ACHN (cell line): ENCODE data around the gene CHEK2.
"Not testable (repeated sequence)": the region's sequence is repeated elsewhere in the genome, so short reads cannot be mapped to it uniquely, and the experiment has no call there.

Source experiments
- DNase-seq: peaks from one replicate; pipeline ENCODE4 v3.0.0-alpha.2; 2015
- in situ Hi-C: cut with HindIII; loops from 2 replicates; pipeline ENCODE4 v1.10.0; 2017; ENCODE audit warnings: low sequenced_read_pairs, low pct_ligation_motif_present, low pct_unique_long_range_greater_than_20kb

CHEK2 gene

DNA sequence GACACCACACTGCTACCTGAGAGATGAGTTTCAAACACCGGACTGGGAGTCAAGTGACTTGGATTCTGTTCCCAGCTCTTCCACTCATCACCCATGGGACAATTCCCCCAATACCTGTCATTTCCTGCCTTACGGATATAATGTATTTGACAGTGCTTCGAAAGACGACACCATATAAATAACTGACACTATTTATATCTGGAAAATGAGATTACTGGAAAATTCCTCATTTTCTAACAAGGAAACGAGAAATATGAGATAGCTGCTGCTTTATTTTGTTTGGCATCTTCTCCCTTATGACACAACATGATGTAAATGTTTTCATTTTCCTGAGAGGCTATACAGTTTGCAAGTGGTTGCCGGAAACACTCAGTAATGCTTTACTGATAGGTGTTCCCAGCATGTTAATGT, 8.9 kb upstream of the CHEK2 start:
- no peak for DNase-seq
- in situ Hi-C loops, result no loop called here

DNA sequence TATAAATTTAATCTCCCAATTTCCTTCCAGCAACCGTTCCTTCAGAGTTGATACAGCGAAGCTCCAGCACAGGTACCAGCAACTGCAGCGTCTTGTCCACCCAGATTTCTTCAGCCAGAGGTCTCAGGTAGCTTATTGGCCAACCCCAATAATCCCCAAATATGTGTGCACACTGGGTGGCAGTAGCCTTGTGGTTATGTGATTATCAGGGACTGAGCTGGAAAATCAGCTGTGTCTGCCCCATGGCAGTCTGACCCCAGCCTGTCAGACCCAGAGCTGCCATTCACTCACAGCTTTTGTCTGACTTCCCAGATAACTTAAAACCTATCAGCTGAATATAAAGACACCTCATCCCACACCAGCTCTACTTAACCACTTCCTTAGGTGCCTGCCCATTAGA, 2.2 kb upstream of the CHEK2 start:
- DNase-seq, result no peak
- in situ Hi-C loops, result no loop called here

GRCh38 chr22:28742562-28742962, 942 bp upstream of the CHEK2 start:
- in situ Hi-C loops, result no loop called here
- no peak for DNase-seq

- no peak for DNase-seq
- in situ Hi-C loops, result no loop called here
These were observed 328 bp downstream of the CHEK2 start for GRCh38 chr22:28741200-28741784.

DNA sequence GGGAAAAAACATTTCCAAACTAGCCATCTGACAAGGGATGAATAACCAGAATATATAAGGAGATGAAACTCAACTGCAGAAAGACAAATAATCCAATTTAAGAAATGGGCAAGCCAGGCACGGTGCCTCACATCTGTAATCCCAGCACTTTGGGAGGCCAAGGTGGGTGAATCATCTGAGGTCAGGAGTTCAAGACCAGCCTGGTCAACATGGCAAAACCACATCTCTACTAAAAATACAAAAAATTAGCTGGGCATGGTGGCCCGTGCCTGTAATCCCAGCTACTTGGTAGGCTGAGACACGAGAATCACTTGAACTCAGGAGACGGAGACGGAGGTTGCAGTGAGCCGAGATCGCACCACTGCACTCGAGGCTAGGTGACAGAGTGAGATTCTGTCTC, 2.7 kb downstream of the CHEK2 start:
- in situ Hi-C loops, DNase-seq: not testable (repeated sequence)

DNA sequence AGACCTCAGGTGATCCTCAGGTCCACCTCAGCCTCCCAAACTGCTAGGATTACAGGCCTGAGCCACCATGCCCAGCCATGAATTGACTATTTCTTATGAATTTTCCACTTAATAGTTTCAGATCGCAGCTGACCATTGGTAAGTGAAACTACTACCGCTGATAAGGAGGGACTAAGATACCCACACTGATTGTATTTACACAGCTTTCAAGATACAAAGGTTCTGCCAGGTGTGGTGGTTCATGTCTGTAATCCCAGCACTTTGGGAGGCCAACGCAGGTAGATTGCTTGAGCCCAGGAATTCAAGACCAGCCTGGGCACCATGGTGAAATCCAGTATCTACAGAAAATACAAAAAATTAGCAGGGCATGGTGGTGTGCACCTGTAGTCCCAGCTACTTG, 3.9 kb downstream of the CHEK2 start:
- in situ Hi-C loops, result no loop called here
- no peak for DNase-seq

- in situ Hi-C loops, result no loop called here
- DNase-seq, result no peak
These were observed 5.1 kb downstream of the CHEK2 start for GRCh38 chr22:28736301-28737155.

DNA sequence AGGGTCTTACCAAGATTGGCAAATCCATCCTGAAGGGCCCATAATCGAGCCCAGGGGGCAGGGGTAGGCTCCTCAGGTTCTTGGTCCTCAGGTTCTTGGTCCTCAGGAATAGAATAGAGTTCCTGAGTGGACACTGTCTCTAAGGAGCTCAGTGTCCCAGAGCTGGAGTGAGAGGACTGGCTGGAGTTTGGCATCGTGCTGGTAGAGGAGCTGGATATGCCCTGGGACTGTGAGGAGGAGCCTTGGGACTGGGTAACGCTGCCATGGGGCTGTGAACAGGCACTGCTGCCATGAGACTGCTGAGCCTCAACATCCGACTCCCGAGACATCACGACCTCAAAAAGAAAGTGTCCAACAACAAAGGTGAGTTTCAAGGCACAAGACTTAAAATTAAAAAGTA, 7.2 kb downstream of the CHEK2 start:
- in situ Hi-C loops, result no loop called here
- no peak for DNase-seq

DNA sequence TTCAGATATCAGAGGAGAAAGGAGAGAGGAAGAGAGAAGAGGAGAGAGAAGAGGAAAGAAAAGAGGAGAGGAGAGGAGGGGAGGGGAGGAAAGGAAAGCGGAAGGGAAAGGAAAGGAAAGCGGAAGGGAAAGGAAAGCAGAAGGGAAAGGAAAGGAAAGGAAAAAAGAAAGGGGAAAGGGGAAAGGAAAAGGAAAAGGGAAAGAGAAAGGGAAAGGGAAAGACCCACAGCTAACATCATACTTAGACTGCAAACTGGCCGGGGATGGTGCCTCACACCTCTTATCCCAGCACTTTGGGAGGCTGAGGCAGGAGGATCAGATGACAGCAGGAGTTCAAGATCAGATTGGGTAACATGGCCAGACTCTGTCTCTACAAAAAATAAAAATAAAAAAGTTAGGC, 11.4 kb downstream of the CHEK2 start:
- no peak for DNase-seq
- in situ Hi-C loops, result no loop called here

GRCh38 chr22:28728621-28729313, 12.9 kb downstream of the CHEK2 start:
- in situ Hi-C loops, result no loop called here
- no peak for DNase-seq

- no peak for DNase-seq
These were observed 13.6 kb downstream of the CHEK2 start for GRCh38 chr22:28728002-28728401.

GRCh38 chr22:28718044-28718443, 23.6 kb downstream of the CHEK2 start:
- in situ Hi-C loops, result no loop called here
- no peak for DNase-seq

More at GRCh38 chr22:28728002-28728401, 13.6 kb downstream of the CHEK2 start:
- in situ Hi-C loops, result no loop called here

DNA sequence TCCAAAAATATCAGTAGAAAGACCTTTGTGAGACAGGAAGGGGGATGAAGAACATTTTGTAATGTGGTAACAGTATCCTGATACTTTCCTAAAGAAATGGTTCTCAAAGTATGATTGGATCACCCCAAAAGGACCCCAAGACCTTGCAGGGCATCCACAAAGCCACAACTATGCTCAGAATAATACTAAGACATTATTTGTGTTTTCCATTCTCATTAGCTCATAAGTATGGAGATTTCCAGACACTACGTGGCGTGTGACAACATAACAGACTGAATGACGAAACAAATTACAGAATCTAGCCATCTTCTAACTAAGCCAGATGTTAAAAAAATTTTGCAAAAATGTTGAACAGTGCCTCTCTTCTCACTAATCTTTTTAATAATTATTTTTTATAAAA, 24.9 kb downstream of the CHEK2 start:
- DNase-seq, result no peak
- in situ Hi-C loops, result no loop called here

- in situ Hi-C loops, result no loop called here
- no peak for DNase-seq
These were observed 26.0 kb downstream of the CHEK2 start for GRCh38 chr22:28715611-28716010.

GRCh38 chr22:28714043-28714628, 27.5 kb downstream of the CHEK2 start:
- no peak for DNase-seq
- in situ Hi-C loops, result no loop called here

DNA sequence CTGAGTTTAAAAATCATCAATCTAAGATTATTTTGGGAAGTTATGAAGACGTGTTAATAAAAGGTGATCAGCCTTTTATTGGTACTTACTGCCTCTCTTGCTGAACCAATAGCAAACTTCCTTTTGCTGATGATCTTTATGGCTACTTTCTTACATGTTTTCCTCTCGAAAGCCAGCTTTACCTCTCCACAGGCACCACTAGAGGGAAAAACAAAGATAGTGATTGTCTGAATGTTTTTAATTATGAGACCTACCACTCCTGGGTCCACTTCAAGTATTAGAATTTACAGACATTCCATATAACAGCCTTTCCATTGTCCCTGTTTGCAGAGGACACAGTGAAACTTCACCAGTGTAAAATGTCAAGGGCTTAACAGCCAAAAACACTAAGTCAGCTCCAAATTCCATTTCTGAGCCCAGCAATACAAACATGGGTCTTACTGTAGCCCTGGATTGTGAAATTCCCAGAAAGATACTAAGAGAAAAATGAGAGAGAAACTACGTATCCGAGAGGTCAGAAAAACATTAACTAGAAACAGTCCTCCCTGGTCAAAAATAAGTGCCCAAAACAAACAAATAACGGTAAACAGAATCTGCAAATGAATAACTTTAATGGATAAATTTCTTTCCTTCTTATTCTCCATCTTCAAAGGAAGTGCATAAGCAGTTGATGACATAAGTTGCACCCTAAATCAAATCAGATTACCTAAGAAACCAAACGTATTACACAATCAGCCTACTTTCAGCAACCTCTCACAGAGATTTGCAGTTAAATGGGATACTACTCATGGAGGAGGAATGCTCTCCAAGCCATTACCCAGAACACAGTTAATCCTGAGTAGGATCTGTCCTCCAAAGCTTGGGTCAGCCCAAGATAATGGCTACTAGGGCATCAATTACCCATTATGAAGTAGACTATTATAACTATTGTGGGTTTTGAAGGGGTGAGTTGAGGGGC, 29.5 kb downstream of the CHEK2 start:
- DNase-seq, result peak; percentile 83
- in situ Hi-C loops, result no loop called here

DNA sequence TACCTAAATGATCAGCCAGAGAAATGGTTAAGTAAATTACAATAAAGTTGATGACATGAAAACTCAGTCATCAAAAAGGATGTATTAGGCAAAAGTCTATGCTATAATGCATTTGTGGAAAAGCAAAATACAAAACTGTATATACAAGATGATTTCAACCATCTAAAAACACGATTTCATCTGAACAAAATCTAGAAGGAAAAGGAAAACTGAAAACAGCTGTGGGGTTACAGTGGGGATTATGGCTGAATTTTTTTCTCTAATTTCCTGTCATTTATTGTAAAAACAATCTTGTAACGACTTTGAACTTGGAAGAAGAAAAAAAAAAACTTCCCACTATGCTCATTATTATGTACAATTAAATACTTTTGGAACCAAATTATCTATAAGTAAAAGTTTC, 30.3 kb downstream of the CHEK2 start:
- DNase-seq, result no peak
- in situ Hi-C loops, result no loop called here

DNA sequence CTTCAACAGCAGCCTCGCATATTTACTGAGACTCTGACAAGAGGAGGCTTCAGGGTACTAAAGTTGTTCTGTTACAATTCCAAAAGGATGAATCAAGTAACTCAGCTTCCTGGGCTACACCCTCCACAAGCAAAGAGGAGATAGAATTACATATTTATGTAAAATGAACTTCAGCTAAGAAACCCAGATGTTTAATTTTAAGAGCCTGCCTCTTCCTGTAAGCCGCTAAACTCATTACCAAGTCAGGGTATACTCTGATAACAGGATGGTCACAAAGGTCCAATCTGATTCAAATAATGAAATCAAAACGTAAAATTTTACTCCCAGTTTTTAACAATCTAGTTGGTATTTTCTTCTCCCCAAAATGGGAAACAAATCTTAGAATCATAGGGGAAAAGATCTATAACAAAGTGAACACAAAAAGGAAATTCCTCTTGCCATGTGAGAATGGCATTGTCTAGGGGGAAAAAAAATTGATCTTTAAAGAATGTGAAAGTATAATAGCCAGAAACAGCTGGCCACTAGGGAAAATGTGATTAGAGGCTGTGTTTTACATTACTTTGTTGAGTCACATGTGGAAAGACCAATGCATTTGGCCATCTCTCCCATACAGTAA, 30.9 kb downstream of the CHEK2 start:
- in situ Hi-C loops, result no loop called here
- DNase-seq, result no peak
